Neural cell (in vitro differentiated cells): Measurements from ENCODE around the gene ARID3A. TPM values are rescaled to one million over a fixed set of nuclear protein-coding genes. Genes with fewer than 3 reads are reported as not detected.

Source experiments
- H2AFZ ChIP-seq: fragments of 200-600, 300-800 bp; sonication (generic), shearing (Covaris generic); 2 replicates; pipeline ENCODE4 v1.6.0; 2014; ENCODE audit warnings: low read depth, mild to moderate bottlenecking, antibody characterized with exemption, low read length, moderate library complexity
- H3F3A ChIP-seq: fragments of 200-600 bp; shearing (Covaris generic); 2 replicates; pipeline ENCODE4 v1.6.1; 2016; ENCODE audit warnings: mild to moderate bottlenecking, moderate library complexity, mixed read lengths, antibody characterized with exemption, low read length; ENCODE audit not compliant: insufficient read depth, poor library complexity, severe bottlenecking
- H3K27ac ChIP-seq: fragments of 200-600, 300-800 bp; sonication (generic), shearing (Covaris generic); 2 replicates; pipeline ENCODE4 v1.5.1; 2014; ENCODE audit warnings: mild to moderate bottlenecking, low read length, moderate library complexity
- H3K27me3 ChIP-seq: fragments of 300-800, 200-600 bp; sonication (generic), shearing (Covaris generic); 2 replicates; pipeline ENCODE4 v1.6.0; 2014; ENCODE audit warnings: mild to moderate bottlenecking, low read depth, low read length, moderate library complexity; ENCODE audit not compliant: insufficient read depth
- H3K36me3 ChIP-seq: fragments of 300-800, 200-600 bp; sonication (generic), shearing (Covaris generic); 2 replicates; pipeline ENCODE4 v1.5.1; 2014; ENCODE audit warnings: mild to moderate bottlenecking, antibody characterized with exemption, low read length, moderate library complexity; ENCODE audit not compliant: insufficient read depth
- H3K4me2 ChIP-seq: fragments of 300-800, 200-600 bp; sonication (generic), shearing (Covaris generic); 2 replicates; pipeline ENCODE4 v1.6.0; 2014; ENCODE audit warnings: mild to moderate bottlenecking, low read length
- H3K4me3 ChIP-seq: fragments of 300-800, 200-600 bp; sonication (generic), shearing (Covaris generic); 2 replicates; pipeline ENCODE4 v1.5.1; 2014; ENCODE audit warnings: mild to moderate bottlenecking, low read length, moderate library complexity
- H3K79me2 ChIP-seq: fragments of 200-600 bp; shearing (Covaris generic); replicated peaks from 2 replicates; pipeline ENCODE4 v1.6.0; 2014; ENCODE audit warnings: mild to moderate bottlenecking, low read length, moderate library complexity; ENCODE audit not compliant: insufficient read depth
- H3K9ac ChIP-seq: fragments of 300-800, 200-600 bp; sonication (generic), shearing (Covaris generic); 2 replicates; pipeline ENCODE4 v1.6.1; 2016; ENCODE audit warnings: mild to moderate bottlenecking, low read length, mixed read lengths
- H3K9me2 ChIP-seq: fragments of 200-600 bp; shearing (Covaris generic); 2 replicates; pipeline ENCODE4 v1.6.1; 2016; ENCODE audit warnings: mild to moderate bottlenecking, low read length, mixed read lengths; ENCODE audit not compliant: insufficient read depth
- H3K9me3 ChIP-seq: fragments of 200-600, 300-800 bp; sonication (generic), shearing (Covaris generic); 2 replicates; pipeline ENCODE4 v1.6.1; 2016; ENCODE audit warnings: mild to moderate bottlenecking, mixed run types, low read length, moderate library complexity, mixed read lengths
- H4K20me1 ChIP-seq: fragments of 200-600 bp; shearing (Covaris generic); 2 replicates; pipeline ENCODE4 v1.6.1; 2016; ENCODE audit warnings: mild to moderate bottlenecking, mixed run types; ENCODE audit not compliant: insufficient read depth
- CTCF ChIP-seq: fragments of 450-650 bp; IDR thresholded peaks from 2 replicates; pipeline ENCODE4 v1.5.1; 2014; ENCODE audit warnings: antibody characterized with exemption, mild to moderate bottlenecking, moderate library complexity; ENCODE audit not compliant: poor library complexity, severe bottlenecking
- EP300 ChIP-seq: fragments of 450-650 bp; conservative IDR thresholded peaks from 2 replicates; pipeline ENCODE4 v1.6.1; 2014; ENCODE audit warnings: antibody characterized with exemption, mild to moderate bottlenecking, moderate library complexity; ENCODE audit not compliant: poor library complexity, severe bottlenecking
- EZH2 ChIP-seq: fragments of 200-600, 300-800 bp; shearing (Covaris generic), sonication (generic); IDR thresholded peaks from 2 replicates; pipeline ENCODE4 v1.6.1; 2014; ENCODE audit warnings: antibody characterized with exemption, low read length, borderline replicate concordance, mild to moderate bottlenecking; ENCODE audit not compliant: insufficient read depth, poor library complexity, severe bottlenecking
- MXI1 ChIP-seq: fragments of 450-650 bp; conservative IDR thresholded peaks from 2 replicates; pipeline ENCODE4 v1.6.1; 2014; ENCODE audit warnings: antibody characterized with exemption, mild to moderate bottlenecking; ENCODE audit not compliant: poor library complexity, severe bottlenecking
- POLR2AphosphoS5 ChIP-seq: IDR thresholded peaks from 2 replicates; pipeline ENCODE4 v1.6.1; 2012
- RAD21 ChIP-seq: fragments of 450-650 bp; conservative IDR thresholded peaks from 2 replicates; pipeline ENCODE4 v1.6.1; 2014; ENCODE audit warnings: antibody characterized with exemption, mild to moderate bottlenecking, moderate library complexity
- REST ChIP-seq: IDR thresholded peaks from 2 replicates; pipeline ENCODE4 v1.6.1; 2012; ENCODE audit warnings: borderline replicate concordance
- SMC3 ChIP-seq: fragments of 450-650 bp; conservative IDR thresholded peaks from 2 replicates; pipeline ENCODE4 v1.6.1; 2014; ENCODE audit warnings: antibody characterized with exemption, mild to moderate bottlenecking, moderate library complexity; ENCODE audit not compliant: poor library complexity
- TAF1 ChIP-seq: IDR thresholded peaks from 2 replicates; pipeline ENCODE4 v1.6.1; 2012; ENCODE audit warnings: low read depth
- polyA plus RNA-seq: library from polyadenylated mRNA; depleted of rRNA; stranded (reverse); fragments of >200 nt; gene quantifications from 2 replicates; pipeline ENCODE4 v1.2.3, GENCODE V29; 2014

Gene ARID3A
- polyA plus RNA-seq, 1 donor from 2014 or later, result 11.4 TPM

- H3K36me3 ChIP-seq, result peaks cover 5% of the 10 kb centered on the region
- H3F3A ChIP-seq, result no peaks in the 10 kb centered on the region
- no peaks in the 10 kb centered on the region for H4K20me1 ChIP-seq
- TF ChIP-seq EZH2 (no peak), POLR2AphosphoS5 (no peak), MXI1 (no peak), CTCF (no peak), RAD21 (no peak), TAF1 (no peak), EP300 (no peak), SMC3 (no peak), REST (no peak)
- no peak overlapping the region for H3K27ac ChIP-seq
- H3K27me3 ChIP-seq, result no peaks in the 10 kb centered on the region
- H3K4me2 ChIP-seq, result no peak overlapping the region
- H3K4me3 ChIP-seq, result no peak overlapping the region
- no peak overlapping the region for H2AFZ ChIP-seq
- H3K9me2 ChIP-seq, result no peaks in the 10 kb centered on the region
- H3K79me2 ChIP-seq, result no peaks in the 10 kb centered on the region
- no peaks in the 10 kb centered on the region for H3K9me3 ChIP-seq
- no peak overlapping the region for H3K9ac ChIP-seq
Observed at GRCh38 chr19:884420-885211, 41.2 kb upstream of the ARID3A start.

GRCh38 chr19:885536-886224 lies 40.2 kb upstream of the ARID3A start:
- Histone ChIP-seq H3K27me3 (no peaks in the 10 kb centered on the region), H3K27ac (no peak overlapping the region), H3K79me2 (no peaks in the 10 kb centered on the region), H4K20me1 (no peaks in the 10 kb centered on the region), H3K9ac (no peak overlapping the region), H2AFZ (no peak overlapping the region), H3K9me3 (no peaks in the 10 kb centered on the region), H3K9me2 (no peaks in the 10 kb centered on the region), H3K4me3 (no peak overlapping the region), H3K36me3 (peaks cover 5% of the 10 kb centered on the region), H3F3A (no peaks in the 10 kb centered on the region), H3K4me2 (no peak overlapping the region)
- TF ChIP-seq EZH2 (no peak), POLR2AphosphoS5 (no peak), SMC3 (no peak), TAF1 (no peak), RAD21 (no peak), CTCF (no peak), MXI1 (no peak), REST (no peak), EP300 (no peak)
